ACC112 (cell line): ENCODE data around the gene RB1.
A peak's percentile ranks its signal among the peaks of the same experiment; 100 is the strongest.
"Not testable (repeated sequence)": the region's sequence is repeated elsewhere in the genome, so short reads cannot be mapped to it uniquely, and the experiment has no call there.

Experiments used
- H2AFZ ChIP-seq: fragments of 200-600 bp; sonication (generic); one replicate; pipeline ENCODE4 v1.6.0; 2017; ENCODE audit warnings: antibody characterized with exemption, low read length; ENCODE audit not compliant: unreplicated experiment
- H3K27ac ChIP-seq: fragments of 200-600 bp; sonication (generic); 2 replicates; pipeline ENCODE4 v1.5.1; 2014; ENCODE audit warnings: low read depth, mild to moderate bottlenecking, antibody characterized with exemption, low read length, moderate library complexity
- H3K27me3 ChIP-seq: fragments of 200-600 bp; sonication (generic); 2 replicates; pipeline ENCODE4 v1.6.1; 2014; ENCODE audit warnings: mild to moderate bottlenecking, antibody characterized with exemption, low read length, moderate library complexity, mixed read lengths; ENCODE audit not compliant: insufficient read depth
- H3K36me3 ChIP-seq: fragments of 200-600 bp; sonication (generic); 2 replicates; pipeline ENCODE4 v1.6.1; 2016; ENCODE audit warnings: mild to moderate bottlenecking, antibody characterized with exemption, low read length, moderate library complexity, mixed read lengths; ENCODE audit not compliant: insufficient read depth
- H3K4me1 ChIP-seq: fragments of 200-600 bp; sonication (generic); one replicate; pipeline ENCODE4 v1.6.1; 2016; ENCODE audit warnings: low read length, mixed read lengths; ENCODE audit not compliant: insufficient read depth, unreplicated experiment, control insufficient read depth
- H3K4me3 ChIP-seq: fragments of 200-600 bp; sonication (generic); 2 replicates; pipeline ENCODE4 v1.5.1; 2014; ENCODE audit warnings: mild to moderate bottlenecking, low read depth, low read length
- H3K79me2 ChIP-seq: fragments of 200-600 bp; sonication (generic); one replicate; pipeline ENCODE4 v1.6.0; 2016; ENCODE audit warnings: low read length; ENCODE audit not compliant: control insufficient read depth, unreplicated experiment, insufficient read depth

Gene RB1

DNA sequence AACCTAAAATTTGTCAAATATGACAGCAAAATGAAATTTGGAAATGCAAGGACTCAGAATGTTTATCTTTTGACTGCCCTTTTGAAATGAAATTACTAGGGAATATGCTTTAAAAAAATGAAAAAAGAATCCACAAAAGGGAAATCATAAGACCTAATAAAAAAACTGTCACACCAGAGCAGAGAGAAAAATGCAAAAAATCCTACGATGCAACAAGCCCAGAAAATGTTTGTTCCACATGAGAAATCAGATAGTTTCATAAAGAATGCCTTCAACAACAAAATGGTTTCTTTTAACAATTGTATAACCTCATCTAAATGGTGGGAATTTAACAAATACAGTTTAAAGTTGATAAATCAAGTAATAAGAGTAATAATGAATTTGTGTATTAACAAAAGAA lies 101.4 kb downstream of the RB1 start:
- Histone ChIP-seq H3K36me3 (no peaks in the 10 kb centered on the region), H3K4me1 (peaks cover 40% of the 10 kb centered on the region), H3K27ac (no peak overlapping the region), H3K27me3 (no peaks in the 10 kb centered on the region), H2AFZ (no peak overlapping the region), H3K79me2 (peaks cover 7% of the 10 kb centered on the region), H3K4me3 (no peak overlapping the region)

DNA sequence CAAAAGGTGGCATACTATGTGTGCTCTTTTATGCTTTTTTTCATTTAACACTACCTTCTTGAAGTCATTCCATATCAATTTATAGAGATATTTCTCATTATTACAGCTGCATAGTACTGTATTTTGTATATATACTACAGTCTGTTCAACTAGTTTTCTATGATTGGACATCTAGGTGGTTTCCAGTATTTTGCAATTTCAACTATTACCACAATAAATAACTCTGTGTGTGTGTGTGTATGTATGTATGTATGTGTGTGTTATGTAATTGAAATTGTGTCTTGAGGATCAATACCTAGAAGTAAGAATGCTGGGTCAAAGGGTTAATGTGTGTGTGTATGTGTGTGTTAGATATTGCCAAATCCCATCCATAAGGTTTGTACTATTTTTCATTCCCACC lies 102.3 kb downstream of the RB1 start:
- Histone ChIP-seq H3K27me3 (no peaks in the 10 kb centered on the region), H2AFZ (no peak overlapping the region), H3K27ac (no peak overlapping the region), H3K79me2 (peaks cover 15% of the 10 kb centered on the region), H3K4me3 (no peak overlapping the region), H3K4me1 (peaks cover 36% of the 10 kb centered on the region), H3K36me3 (no peaks in the 10 kb centered on the region)

DNA sequence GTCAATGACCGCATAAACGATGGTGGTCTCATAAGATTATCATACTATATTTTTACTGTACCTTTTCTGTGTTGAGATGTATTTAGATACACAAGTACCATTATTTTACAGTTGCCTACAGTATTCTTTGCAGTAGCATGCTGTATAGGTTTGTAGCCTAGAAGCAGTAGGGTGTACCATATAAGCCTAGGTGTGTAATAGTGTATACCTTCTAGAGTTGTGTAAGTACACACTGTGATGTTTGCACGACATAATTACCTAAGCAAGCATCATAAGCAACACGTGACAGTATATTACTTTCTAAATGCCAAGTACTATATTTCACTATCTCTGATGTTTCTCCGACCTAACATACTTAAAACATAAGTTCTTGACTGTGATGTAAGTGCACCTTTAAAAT lies 106.6 kb downstream of the RB1 start:
- peaks cover 21% of the 10 kb centered on the region for H3K4me1 ChIP-seq
- no peak overlapping the region for H2AFZ ChIP-seq
- H3K27me3 ChIP-seq: no peaks in the 10 kb centered on the region
- no peaks in the 10 kb centered on the region for H3K36me3 ChIP-seq
- H3K4me3 ChIP-seq: peak overlapping the region; percentile 67
- H3K27ac ChIP-seq: no peak overlapping the region
- peaks cover 30% of the 10 kb centered on the region for H3K79me2 ChIP-seq

DNA sequence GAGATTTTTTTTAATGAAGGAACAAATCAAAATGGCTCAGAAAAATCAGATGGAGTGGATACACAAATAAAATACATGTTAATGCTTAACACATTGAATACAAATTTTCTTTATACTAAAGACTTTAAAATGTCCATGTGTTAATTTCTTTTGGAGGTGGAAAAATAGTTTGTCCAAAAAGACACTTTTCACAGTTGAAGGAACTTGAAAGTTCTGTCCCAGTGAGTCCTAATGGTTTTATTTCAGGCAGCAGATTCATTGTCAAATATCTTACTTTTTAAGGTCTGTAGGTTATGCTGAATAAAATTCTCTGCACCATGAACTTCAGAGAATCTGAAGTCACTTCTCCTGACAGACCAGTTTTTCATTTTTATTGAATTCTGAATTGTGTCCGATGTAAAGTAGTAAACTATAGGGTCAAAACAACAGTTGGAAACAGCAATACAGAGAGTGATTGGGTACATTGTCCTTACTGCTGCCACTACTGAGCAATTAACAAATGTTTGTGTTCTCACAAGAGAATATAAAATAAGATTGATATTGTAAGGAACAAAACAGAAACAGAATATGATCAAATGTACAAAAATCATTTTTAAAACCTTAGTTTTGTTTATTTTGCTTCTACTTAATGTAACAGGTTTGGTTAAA lies 107.7 kb downstream of the RB1 start:
- Histone ChIP-seq H3K4me1 (peaks cover 12% of the 10 kb centered on the region), H3K4me3 (peak overlapping the region; percentile 83), H3K27ac (peak overlapping the region; percentile 62), H3K36me3 (peaks cover 3% of the 10 kb centered on the region), H3K79me2 (peaks cover 30% of the 10 kb centered on the region), H2AFZ (no peak overlapping the region), H3K27me3 (no peaks in the 10 kb centered on the region)

DNA sequence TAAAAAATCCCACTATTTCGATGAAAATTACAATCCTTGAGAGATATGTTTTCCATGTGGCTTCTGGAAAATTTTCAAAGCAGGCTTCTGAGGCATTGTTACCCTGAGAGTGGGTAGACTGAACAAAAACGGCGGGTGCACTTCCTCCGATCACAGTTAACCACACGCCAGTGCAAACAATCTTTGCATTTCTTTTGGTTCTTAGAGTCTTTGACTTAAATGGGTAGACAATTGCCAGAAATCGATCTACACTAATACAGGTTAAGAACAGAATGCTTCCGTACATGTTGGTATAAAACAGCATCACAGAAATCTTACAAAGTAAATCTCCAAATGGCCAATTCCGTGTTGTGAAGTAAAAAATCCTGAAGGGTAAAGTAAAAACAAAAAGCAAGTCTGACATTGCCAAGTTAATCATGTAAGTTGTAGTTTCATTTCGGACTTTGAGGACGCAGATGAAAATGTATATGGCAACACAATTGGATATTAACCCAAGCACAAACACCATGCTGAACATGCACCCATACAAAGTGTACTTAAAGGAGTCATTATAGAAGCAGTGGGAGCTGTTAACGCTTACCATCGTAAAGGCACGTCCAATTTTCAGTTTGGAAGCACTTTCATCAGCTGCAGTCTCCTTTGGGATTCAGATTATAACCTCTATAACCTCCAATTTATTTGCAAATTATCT lies 108.4 kb downstream of the RB1 start:
- peaks cover 12% of the 10 kb centered on the region for H3K4me1 ChIP-seq
- peaks cover 7% of the 10 kb centered on the region for H3K36me3 ChIP-seq
- peaks cover 28% of the 10 kb centered on the region for H3K79me2 ChIP-seq
- no peaks in the 10 kb centered on the region for H3K27me3 ChIP-seq
- H3K27ac ChIP-seq: peak overlapping the region; percentile 62
- peak overlapping the region; percentile 83 for H3K4me3 ChIP-seq
- H2AFZ ChIP-seq: no peak overlapping the region

DNA sequence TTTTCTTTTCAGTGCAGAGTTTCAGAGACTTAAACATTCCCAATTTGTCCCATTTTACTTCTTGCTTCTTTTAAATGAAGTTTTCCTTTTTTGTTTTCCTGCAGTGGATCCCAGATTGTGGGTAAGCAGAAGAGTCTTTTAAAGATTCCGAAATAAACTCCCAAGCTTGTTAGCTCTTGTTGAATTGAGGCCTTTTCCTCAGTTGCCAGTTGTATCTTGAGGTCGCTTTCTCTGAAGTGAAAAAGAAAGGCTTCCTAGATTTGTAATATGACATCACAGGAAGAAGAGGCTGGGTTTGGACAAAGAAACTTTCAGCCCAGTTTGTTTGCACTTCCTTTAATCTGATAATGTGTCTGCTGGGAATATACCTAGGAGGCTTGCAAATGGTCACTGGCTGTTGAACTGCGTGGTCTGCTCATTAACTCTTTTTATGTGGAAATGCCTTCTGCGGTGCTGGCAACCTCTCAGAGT lies 109.4 kb downstream of the RB1 start, which contains the start of gene LPAR6:
Gene LPAR6, minus strand, starts transcription at position 233 of the 471 bp plus-strand sequence. CDS start 690 bp downstream, outside the sequence.
- Histone ChIP-seq H3K79me2 (peaks cover 28% of the 10 kb centered on the region), H3K36me3 (peaks cover 10% of the 10 kb centered on the region), H2AFZ (peak within 1 kb of the TSS; percentile 67), H3K4me1 (peaks cover 12% of the 10 kb centered on the region), H3K4me3 (peak within 1 kb of the TSS; percentile 83), H3K27ac (peak within 1 kb of the TSS; percentile 62), H3K27me3 (no peaks in the 10 kb centered on the region)

DNA sequence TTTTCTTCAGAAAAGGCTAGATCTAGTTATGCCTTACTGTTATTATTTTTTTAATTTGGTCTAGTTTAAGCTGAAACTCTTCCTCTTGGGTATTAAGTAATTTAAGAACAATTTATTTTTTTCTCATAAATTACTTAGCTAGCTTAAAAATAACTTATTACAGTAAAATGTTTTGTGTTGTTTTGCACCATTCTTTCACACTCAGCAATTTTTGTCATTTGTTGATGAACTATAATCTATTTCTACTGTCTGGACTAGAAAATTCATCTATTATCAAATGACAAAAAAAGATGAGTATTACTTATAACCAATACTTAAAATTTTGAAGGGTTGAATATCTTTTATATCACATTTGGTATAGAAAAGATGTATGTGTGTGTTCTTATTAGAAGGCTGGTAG lies 111.0 kb downstream of the RB1 start:
- Histone ChIP-seq H3K27me3 (no peaks in the 10 kb centered on the region), H3K4me3 (no peak overlapping the region), H3K79me2 (peaks cover 26% of the 10 kb centered on the region), H3K4me1 (peaks cover 12% of the 10 kb centered on the region), H3K36me3 (peaks cover 10% of the 10 kb centered on the region), H3K27ac (no peak overlapping the region), H2AFZ (no peak overlapping the region)

DNA sequence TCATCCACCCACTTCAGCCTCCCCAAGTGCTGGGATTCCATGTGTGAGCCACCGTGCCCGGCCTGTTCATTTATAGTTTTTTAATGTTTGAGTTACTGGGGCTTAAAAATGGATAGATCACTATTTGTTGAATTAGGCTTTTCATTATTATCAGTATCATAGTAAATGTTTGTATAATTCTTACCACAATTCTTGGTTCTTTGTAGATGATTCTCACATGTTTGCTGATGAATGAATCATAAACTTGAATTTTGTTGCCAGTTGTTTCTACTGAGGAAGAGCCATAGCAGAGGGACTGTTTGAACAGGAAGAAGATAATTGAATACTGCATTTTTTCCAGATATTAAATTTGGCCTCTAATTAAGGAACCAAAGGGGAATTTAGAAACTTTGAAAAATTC lies 112.0 kb downstream of the RB1 start:
- Histone ChIP-seq H3K36me3 (peaks cover 10% of the 10 kb centered on the region), H3K27me3 (no peaks in the 10 kb centered on the region), H3K79me2 (peaks cover 17% of the 10 kb centered on the region), H3K4me1 (peaks cover 4% of the 10 kb centered on the region), H2AFZ (no peak overlapping the region), H3K27ac (no peak overlapping the region), H3K4me3 (no peak overlapping the region)

DNA sequence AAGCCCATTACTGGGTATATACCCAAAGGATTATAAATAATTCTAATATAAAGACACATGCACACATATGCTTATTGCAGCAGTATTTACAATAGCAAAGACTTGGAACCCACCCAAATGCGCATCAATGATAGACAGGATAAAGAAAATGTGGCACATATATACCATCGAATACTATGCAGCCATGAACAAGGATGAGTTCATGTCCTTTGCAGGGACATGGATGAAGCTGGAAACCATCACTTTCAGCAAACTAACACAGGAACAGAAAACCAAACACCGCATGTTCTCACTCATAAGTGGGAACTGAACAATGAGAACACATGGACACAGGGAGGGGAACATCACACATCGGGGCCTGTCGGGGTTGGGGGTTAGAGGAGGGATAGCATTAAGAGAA lies 118.5 kb downstream of the RB1 start:
- H3K36me3 ChIP-seq, H3K4me1 ChIP-seq, H3K4me3 ChIP-seq, H3K27me3 ChIP-seq, H2AFZ ChIP-seq, H3K79me2 ChIP-seq, H3K27ac ChIP-seq: not testable (repeated sequence)

DNA sequence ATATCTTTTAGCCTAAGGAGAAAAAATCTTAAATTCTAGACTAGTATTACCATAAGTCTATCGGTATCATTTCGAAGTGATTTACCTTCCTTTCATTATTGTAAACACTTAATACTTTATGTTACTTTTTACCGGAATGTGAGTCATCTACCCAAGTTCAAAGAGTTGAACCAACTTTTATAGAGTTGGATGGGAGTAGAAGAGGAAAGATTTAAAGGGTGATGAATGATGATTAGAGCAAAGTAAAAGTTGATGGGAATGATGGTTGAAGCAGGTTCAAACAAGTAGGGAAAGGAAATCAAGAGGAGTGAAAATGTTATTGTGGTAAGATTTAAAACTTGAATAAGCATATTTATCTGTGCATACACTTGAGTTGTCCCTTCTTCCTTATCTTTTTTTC lies 120.7 kb downstream of the RB1 start:
- no peaks in the 10 kb centered on the region for H3K4me1 ChIP-seq
- H2AFZ ChIP-seq: no peak overlapping the region
- no peaks in the 10 kb centered on the region for H3K79me2 ChIP-seq
- no peaks in the 10 kb centered on the region for H3K27me3 ChIP-seq
- H3K4me3 ChIP-seq: no peak overlapping the region
- H3K36me3 ChIP-seq: 0 out of 2 replicates have a peak, but pooled peaks cover 5% of the 10 kb centered on the region
- H3K27ac ChIP-seq: no peak overlapping the region

DNA sequence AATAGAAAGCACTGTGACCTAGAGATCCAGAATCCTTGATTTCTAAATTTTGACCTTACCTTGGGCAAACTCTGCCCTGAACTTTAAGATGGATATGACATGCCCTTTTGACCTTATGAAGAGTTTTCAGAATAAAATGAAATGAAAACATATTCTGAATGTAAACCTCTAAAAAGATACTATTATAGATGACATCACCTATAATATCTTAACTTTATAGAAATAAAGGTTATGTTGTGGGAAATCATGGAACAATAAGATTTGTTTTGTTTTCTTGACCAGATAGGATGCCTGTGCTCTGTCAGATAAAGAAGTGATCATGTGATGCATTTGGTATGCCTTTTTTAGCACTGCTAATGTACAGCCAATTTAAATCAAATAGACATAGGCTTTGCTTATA lies 122.5 kb downstream of the RB1 start:
- no peaks in the 10 kb centered on the region for H3K27me3 ChIP-seq
- H3K79me2 ChIP-seq: no peaks in the 10 kb centered on the region
- H3K27ac ChIP-seq: no peak overlapping the region
- H3K4me3 ChIP-seq: no peak overlapping the region
- peaks cover 7% of the 10 kb centered on the region for H3K4me1 ChIP-seq
- H2AFZ ChIP-seq: no peak overlapping the region
- 0 out of 2 replicates have a peak, but pooled peaks cover 5% of the 10 kb centered on the region for H3K36me3 ChIP-seq
